Fibroblast of lung (primary cell): ENCODE data around the gene SLC7A4. TPM values are rescaled to one million over a fixed set of nuclear protein-coding genes. Genes with fewer than 3 reads are reported as not detected.

Experiments used
- DNase-seq, 2 donors: peaks; one replicate each; pipeline versions ENCODE4 v3.0.0 to v3.0.0-alpha.2; 2010; ENCODE audit warnings: low read depth in 2 of 2
- H2AFZ ChIP-seq: 2 replicates; pipeline ENCODE4 v1.5.1; 2012; ENCODE audit warnings: low read length, control low read depth, inconsistent platforms
- H3K27ac ChIP-seq: 2 replicates; pipeline ENCODE4 v1.5.1; 2011; ENCODE audit warnings: low read length, control low read depth; ENCODE audit not compliant: insufficient read depth
- H3K27me3 ChIP-seq: 2 replicates; pipeline ENCODE4 v1.5.1; 2011; ENCODE audit warnings: mild to moderate bottlenecking, low read length; ENCODE audit not compliant: control insufficient read depth, insufficient read depth
- H3K36me3 ChIP-seq: 2 replicates; pipeline ENCODE4 v1.5.1; 2011; ENCODE audit warnings: low read length; ENCODE audit not compliant: control insufficient read depth, insufficient read depth
- H3K4me1 ChIP-seq: 2 replicates; pipeline ENCODE4 v1.5.1; 2011; ENCODE audit warnings: low read length; ENCODE audit not compliant: control insufficient read depth, insufficient read depth; ENCODE audit errors: extremely low read depth
- H3K4me2 ChIP-seq: 2 replicates; pipeline ENCODE4 v1.5.1; 2011; ENCODE audit warnings: low read length, control low read depth; ENCODE audit not compliant: insufficient read depth; ENCODE audit errors: extremely low read depth
- H3K4me3 ChIP-seq, 4 experiments: fragments of 200-600 bp in 1 of 4; sonication (generic) in 1 of 4; replicated peaks in 1 of 4; 2 replicates each; pipeline ENCODE4 v1.5.1; 2011 to 2016; ENCODE audit warnings: low read length in 4 of 4, low read depth in 3 of 4, mild to moderate bottlenecking in 3 of 4, control low read depth in 2 of 4, inconsistent platforms in 1 of 4, mixed read lengths in 1 of 4; ENCODE audit not compliant: insufficient read depth in 1 of 4; ENCODE audit errors: control extremely low read depth in 1 of 4
- H3K79me2 ChIP-seq: 2 replicates; pipeline ENCODE4 v1.5.1; 2012; ENCODE audit warnings: mild to moderate bottlenecking, low read length, inconsistent platforms; ENCODE audit not compliant: control insufficient read depth, insufficient read depth
- H3K9ac ChIP-seq: 2 replicates; pipeline ENCODE4 v1.5.1; 2011; ENCODE audit warnings: mild to moderate bottlenecking, low read length, control low read depth; ENCODE audit not compliant: insufficient read depth
- H3K9me3 ChIP-seq: 2 replicates; pipeline ENCODE4 v1.5.1; 2012; ENCODE audit warnings: low read depth, low read length; ENCODE audit not compliant: control insufficient read depth, insufficient read depth
- H4K20me1 ChIP-seq: 2 replicates; pipeline ENCODE4 v1.5.1; 2011; ENCODE audit warnings: low read length; ENCODE audit not compliant: control insufficient read depth, insufficient read depth; ENCODE audit errors: extremely low read depth
- EZH2 ChIP-seq: IDR thresholded peaks from 2 replicates; pipeline ENCODE4 v1.5.1; 2012; ENCODE audit warnings: low read length, control low read depth, mild to moderate bottlenecking; ENCODE audit errors: missing control alignments
- polyA plus RNA-seq, 2 donors: library from polyadenylated mRNA; depleted of rRNA in 1 of 2; stranded (reverse) in 1 of 2; unstranded in 1 of 2; fragments of >200 nt; gene quantifications; 2 replicates each; pipeline ENCODE4 v1.2.1, GENCODE V29; 2011 to 2012; ENCODE audit warnings: missing spikeins in 1 of 2
- total RNA-seq: library from RNA; depleted of rRNA; stranded (reverse); fragments of >200 nt; gene quantifications from 2 replicates; pipeline ENCODE4 v1.2.1, GENCODE V29; 2014
- TF ChIP-seq, protein P1 (sequence below), 2 donors: IDR thresholded peaks in 1 of 2; conservative IDR thresholded peaks in 1 of 2; 1 replicate in 1 of 2; 2 replicates in 1 of 2; pipeline ENCODE4 v1.5.1; 2011 to 2012; ENCODE audit warnings: low read length in 2 of 2, control low read depth in 1 of 2, inconsistent platforms in 1 of 2, low read depth in 1 of 2, mild to moderate bottlenecking in 1 of 2

Gene SLC7A4
- total and polyA plus RNA-seq, 2 donors (not counting 1 experiment from before 2014, with no cell fraction given), result 0.83 to 0.92 TPM

DNA sequence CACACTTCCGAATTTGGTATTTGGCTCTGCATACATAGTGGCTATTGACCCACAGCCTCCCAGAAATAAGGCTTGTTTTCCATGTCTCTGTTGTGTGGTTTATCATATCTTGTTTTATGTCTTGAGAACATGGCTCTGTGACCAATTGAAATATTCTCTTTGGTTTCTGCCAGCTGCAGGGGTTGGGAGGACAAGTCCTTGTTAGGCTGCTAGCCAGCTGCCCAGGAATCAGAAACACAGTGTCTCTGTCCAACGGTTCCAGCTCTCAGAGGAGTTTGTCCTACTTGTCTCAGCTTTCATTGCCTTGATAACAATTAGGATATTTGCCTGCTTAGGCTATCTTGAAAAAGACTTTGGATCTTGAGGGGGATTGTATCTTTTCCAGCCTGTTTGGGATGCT lies 6.0 kb upstream of the SLC7A4 start:
- H3K27ac ChIP-seq, result peak overlapping the region; percentile 72
- no peaks in the 10 kb centered on the region for H3K27me3 ChIP-seq
- TF ChIP-seq, protein P1, sequence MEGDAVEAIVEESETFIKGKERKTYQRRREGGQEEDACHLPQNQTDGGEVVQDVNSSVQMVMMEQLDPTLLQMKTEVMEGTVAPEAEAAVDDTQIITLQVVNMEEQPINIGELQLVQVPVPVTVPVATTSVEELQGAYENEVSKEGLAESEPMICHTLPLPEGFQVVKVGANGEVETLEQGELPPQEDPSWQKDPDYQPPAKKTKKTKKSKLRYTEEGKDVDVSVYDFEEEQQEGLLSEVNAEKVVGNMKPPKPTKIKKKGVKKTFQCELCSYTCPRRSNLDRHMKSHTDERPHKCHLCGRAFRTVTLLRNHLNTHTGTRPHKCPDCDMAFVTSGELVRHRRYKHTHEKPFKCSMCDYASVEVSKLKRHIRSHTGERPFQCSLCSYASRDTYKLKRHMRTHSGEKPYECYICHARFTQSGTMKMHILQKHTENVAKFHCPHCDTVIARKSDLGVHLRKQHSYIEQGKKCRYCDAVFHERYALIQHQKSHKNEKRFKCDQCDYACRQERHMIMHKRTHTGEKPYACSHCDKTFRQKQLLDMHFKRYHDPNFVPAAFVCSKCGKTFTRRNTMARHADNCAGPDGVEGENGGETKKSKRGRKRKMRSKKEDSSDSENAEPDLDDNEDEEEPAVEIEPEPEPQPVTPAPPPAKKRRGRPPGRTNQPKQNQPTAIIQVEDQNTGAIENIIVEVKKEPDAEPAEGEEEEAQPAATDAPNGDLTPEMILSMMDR (conservative IDR thresholded peaks at IDR 0.05 in 1 of 2, IDR thresholded peaks at IDR 0.05 in 1 of 2; ENCODE audit: low read depth in 1 of 2, low read length in 2 of 2), result no peak
- no peak for TF ChIP-seq EZH2
- H2AFZ ChIP-seq, result no peak overlapping the region
- peaks cover 17% of the 10 kb centered on the region for H3K4me1 ChIP-seq
- no peak overlapping the region for H3K4me3 ChIP-seq
- H3K36me3 ChIP-seq, result no peaks in the 10 kb centered on the region
- no peak overlapping the region for H3K4me2 ChIP-seq
- no peaks in the 10 kb centered on the region for H4K20me1 ChIP-seq
- H3K79me2 ChIP-seq, result no peaks in the 10 kb centered on the region
- H3K9ac ChIP-seq, result no peak overlapping the region
- DNase-seq, result peak; percentile 41 to 53
- H3K9me3 ChIP-seq, result no peaks in the 10 kb centered on the region

DNA sequence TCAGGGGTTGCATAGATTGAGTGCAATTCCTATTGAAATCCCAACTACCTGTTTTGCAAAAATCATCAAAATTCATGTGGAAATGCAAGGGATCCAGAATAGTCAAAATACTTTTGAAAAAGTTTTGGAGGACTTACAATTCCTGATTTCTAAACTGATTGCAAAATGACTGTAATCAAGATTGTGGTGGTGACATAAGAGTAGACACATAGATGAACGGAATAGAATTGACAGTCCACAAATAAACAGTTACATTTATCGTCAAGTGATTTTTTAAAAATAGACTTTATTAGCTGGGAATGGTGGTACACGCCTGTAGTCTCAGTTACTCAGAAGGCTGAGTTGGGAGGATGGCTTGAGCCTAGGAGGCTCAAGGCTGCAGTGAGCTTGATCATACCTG lies 2.6 kb upstream of the SLC7A4 start:
- no peaks in the 10 kb centered on the region for H4K20me1 ChIP-seq
- peaks cover 17% of the 10 kb centered on the region for H3K27me3 ChIP-seq
- H3K27ac ChIP-seq, result no peak overlapping the region
- H3K36me3 ChIP-seq, result no peaks in the 10 kb centered on the region
- H3K4me3 ChIP-seq, result no peak overlapping the region
- TF ChIP-seq, protein P1 (conservative IDR thresholded peaks at IDR 0.05 in 1 of 2, IDR thresholded peaks at IDR 0.05 in 1 of 2; ENCODE audit: low read depth in 1 of 2, low read length in 2 of 2), result no peak
- DNase-seq, result no peak
- peaks cover 10% of the 10 kb centered on the region for H3K4me1 ChIP-seq
- no peak overlapping the region for H3K4me2 ChIP-seq
- no peak overlapping the region for H3K9ac ChIP-seq
- H2AFZ ChIP-seq, result no peak overlapping the region
- H3K9me3 ChIP-seq, result no peaks in the 10 kb centered on the region
- no peaks in the 10 kb centered on the region for H3K79me2 ChIP-seq

DNA sequence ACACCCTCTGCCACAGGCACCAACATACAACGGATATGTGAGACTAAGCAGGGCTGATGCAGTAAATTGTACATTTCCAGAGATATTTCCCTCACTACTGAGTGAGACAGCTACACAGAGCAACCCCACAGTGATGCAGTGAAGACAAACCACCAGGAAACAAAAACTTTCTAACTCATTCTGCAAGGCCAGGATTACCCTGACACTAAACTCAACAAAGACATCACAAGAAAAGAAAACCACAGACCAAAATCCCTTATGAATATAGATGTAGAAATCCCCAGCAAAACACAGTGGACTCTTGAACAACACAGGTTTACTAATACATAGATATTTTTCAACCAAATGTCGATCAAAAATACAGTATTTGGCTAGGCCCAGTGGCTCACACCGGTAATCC lies 1.5 kb upstream of the SLC7A4 start:
- no peaks in the 10 kb centered on the region for H4K20me1 ChIP-seq
- no peak overlapping the region for H3K9ac ChIP-seq
- no peak overlapping the region for H3K4me2 ChIP-seq
- no peaks in the 10 kb centered on the region for H3K36me3 ChIP-seq
- H3K4me1 ChIP-seq, result peaks cover 10% of the 10 kb centered on the region
- H3K9me3 ChIP-seq, result no peaks in the 10 kb centered on the region
- H3K4me3 ChIP-seq, result no peak overlapping the region
- H2AFZ ChIP-seq, result no peak overlapping the region
- no peaks in the 10 kb centered on the region for H3K79me2 ChIP-seq
- no peak for TF ChIP-seq EZH2
- TF ChIP-seq, protein P1 (conservative IDR thresholded peaks at IDR 0.05 in 1 of 2, IDR thresholded peaks at IDR 0.05 in 1 of 2; ENCODE audit: low read depth in 1 of 2, low read length in 2 of 2), result no peak
- peaks cover 17% of the 10 kb centered on the region for H3K27me3 ChIP-seq
- H3K27ac ChIP-seq, result no peak overlapping the region
- DNase-seq, result no peak
